ENCODE measurements around the gene PROS1.
"Not testable (repeated sequence)": the region's sequence is repeated elsewhere in the genome, so short reads cannot be mapped to it uniquely, and the experiment has no call there.

The PROS1 gene

DNA sequence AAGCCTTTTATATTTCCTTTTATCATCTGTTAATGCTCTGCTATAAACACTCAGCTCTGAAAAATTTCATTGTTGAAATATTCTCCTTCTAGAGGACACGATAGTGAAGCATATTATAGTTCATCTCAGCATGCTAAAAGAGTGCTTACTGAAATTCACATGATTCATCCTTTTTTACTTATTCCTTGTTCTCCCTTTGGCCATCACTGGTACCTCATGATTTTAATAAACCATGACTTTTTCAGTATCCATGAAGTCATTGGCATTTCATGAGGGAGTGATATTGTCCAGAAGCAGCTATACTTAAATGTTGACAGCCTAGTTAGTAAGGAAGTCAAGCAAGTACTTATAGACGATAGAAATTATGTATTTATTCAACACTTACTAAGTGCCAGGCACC is 112.7 kb downstream of the PROS1 start:
- no peak for DNase-seq

DNA sequence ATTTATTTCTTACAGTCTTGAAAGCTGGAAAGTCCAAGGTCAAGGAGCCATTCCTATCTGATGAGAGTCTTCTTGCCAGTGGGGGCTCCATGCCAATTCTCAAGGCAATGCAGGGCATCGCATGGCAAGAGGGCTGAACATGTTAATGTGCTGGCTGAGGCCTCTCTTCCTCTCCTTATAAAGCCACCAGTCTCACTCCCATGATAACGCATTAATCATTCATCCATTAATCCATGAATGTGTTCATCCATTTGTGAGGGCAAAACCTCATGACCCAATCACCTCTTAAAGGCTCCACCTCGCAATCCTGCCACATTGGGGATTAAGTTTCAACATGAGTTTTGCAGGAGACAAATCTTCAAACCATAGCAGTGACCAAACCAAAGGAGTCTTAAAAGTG is 118.3 kb downstream of the PROS1 start:
- no peak for DNase-seq

DNA sequence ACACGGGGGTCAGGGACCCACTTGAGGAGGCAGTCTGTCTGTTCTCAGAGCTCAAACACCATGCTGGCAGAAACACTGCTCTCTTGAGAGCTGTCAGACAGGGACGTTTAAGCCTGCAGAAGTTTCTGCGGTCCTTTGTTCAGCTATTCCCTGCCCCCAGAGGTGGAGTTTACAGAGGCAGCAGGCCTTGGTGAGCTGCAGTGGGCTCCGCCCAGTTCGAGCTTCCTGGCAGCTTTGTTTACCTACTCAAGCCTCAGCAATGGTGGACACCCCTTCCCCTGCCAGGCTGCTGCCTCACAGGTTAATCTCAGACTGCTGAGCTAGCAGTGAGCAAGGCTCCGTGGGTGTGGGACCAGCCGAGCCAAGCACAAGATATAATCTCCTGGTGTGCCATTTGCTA is 121.5 kb downstream of the PROS1 start:
- not testable (repeated sequence) for DNase-seq

DNA sequence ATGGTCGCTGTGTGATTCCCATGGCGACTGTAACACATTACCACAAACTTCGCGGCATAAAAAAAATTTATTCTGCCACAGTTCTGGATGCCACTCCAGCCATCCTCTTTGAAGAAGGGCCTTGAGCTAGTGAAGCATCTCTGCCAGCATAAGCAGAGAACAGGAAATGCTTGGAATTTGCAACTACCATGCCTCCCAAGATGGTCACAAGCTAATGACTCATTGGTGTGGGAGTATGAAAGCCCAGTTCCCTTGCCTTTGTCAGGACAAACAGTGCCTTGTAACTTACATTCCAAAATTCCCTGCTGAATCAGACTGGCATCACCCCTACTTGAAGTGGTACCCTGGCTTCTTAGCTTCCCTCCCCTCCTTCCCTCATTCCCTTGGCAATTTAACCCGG is 129.7 kb downstream of the PROS1 start:
- DNase-seq, result no peak

DNA sequence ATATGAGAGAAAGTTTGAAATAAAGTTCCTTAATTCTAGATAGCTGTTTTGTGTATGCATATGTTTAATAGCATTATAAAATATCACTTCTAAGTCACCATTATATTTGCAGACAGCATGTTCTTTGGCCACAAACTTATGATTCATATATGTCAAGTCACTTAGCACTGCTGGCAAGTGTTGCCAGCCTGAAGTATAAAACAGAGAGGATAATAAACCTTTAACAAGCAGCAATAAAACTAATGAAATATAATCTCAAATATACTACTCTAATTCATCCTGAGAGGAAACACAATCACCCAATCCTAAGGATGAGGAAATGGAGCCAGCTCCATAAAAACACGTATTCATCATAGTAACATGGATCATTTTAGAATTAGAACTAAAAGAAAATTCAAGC is 134.5 kb downstream of the PROS1 start:
- DNase-seq, result not testable (repeated sequence)

Data from NCI-H187 (cell line).